ENCODE data around the gene PRTFDC1.

Gene PRTFDC1

GRCh38 chr10:24872049-24872789 is 80.2 kb downstream of the PRTFDC1 start:
- DNase-seq (ENCODE audit: low spot score): peak; percentile 69

GRCh38 chr10:24871011-24871935 is 81.1 kb downstream of the PRTFDC1 start:
- DNase-seq (ENCODE audit: low spot score): peak; percentile 32

GRCh38 chr10:24869354-24870015 is 82.9 kb downstream of the PRTFDC1 start:
- no peak for DNase-seq (ENCODE audit: low spot score)

DNA sequence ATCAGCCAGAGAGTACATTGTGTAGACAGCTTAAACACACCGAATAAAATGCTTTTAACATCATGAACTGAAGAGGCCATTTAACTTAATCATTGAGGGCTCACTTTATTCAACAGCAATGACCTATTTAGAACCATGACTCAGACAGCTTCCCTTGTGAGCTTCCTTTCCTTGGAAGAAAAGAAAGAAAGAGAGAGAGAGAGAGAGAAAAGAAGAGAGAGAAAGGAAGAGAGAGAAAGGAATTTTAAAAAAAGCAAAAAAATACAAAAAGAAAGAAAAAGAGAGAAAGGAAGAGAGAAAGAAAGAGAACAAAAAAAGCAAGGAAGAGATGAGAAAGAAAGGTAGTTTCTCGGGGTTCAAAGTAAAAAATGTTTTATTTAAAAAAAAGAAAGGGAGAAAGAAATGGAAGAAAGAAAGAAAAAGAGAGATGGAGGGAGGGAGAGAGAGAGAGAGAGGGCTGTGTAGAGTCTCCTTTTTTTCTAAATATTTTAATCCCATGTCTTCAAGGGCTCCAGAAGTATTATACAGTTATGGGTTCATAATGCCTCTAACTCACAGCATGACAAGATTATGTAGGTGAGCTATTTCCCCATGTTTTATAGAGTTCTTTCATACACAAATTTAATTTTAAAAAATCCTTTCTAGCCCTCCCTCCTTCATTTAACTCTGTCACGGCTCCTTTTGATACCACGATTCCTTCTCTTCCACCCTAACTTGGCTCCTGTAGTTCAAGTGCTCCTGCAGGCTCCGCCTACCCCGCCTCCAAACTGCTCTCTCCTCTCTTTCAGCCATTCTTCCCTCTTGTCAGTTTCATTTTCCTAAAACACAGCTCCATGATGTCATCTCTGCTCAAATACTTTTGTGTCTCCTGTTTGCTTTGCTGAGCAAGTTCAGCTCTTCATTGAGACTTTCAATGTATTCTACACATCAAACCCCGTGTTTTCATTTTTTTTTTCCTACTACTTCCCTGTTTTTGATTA is 85.5 kb downstream of the PRTFDC1 start:
- peak; percentile 12 for DNase-seq (ENCODE audit: low spot score)

GRCh38 chr10:24865783-24866182 is 86.6 kb downstream of the PRTFDC1 start:
- no peak for DNase-seq (ENCODE audit: low spot score)

- no peak for DNase-seq (ENCODE audit: low spot score)
These were observed 89.8 kb downstream of the PRTFDC1 start for GRCh38 chr10:24862589-24862988.

- no peak for DNase-seq (ENCODE audit: low spot score)
These were observed 93.8 kb downstream of the PRTFDC1 start for GRCh38 chr10:24858288-24859270.

GRCh38 chr10:24857031-24857725 is 95.2 kb downstream of the PRTFDC1 start:
- DNase-seq (ENCODE audit: low spot score): no peak

DNA sequence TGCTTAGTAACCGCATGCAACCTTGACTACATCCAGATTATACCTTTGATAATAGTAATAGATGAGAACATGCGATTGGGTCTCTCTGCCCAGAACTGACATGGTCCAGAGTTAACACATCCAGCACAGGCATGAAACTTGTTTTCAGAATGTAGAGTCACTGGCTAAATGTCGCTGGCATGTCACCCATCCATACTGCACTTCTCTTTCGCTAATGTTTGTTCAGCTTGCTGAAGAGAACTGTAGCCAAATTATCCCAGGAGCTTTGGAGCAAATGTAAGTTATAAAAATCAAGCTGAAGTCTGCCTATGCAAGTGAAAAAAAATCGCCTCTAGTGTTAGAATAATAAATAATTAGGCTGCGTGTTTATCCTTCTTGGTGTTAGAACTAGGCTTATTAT is 98.2 kb downstream of the PRTFDC1 start:
- no peak for DNase-seq (ENCODE audit: low spot score)

- DNase-seq (ENCODE audit: low spot score): no peak
These were observed 98.7 kb downstream of the PRTFDC1 start for GRCh38 chr10:24853661-24854060.

GRCh38 chr10:24851629-24852028 is 100.8 kb downstream of the PRTFDC1 start:
- no peak for DNase-seq (ENCODE audit: low spot score)

DNA sequence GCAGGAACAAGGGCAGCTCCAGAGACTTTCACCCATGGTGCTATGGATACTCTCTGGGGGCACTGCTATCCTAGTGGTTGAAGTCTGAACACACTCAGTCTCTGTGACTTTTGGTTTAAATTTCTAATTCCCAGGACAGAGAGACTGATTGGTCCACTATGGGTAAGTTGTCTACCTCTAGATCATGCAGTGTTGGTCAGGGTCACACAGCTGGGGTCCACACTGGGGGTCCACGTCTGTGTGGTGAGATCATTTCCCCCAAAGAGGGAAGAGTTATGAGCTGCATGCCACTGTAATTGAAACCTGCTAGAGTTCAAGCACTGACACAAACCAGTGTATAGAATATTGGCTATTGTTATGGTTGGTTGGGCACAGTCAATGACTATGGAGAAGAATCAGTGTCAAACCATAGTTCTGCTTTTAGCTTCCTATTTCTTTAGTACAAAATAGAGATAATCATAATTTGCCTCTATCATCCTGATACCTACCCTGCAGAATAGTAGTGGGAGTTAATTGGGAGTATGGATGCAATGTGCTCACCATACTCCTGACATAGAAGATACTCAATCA is 101.6 kb downstream of the PRTFDC1 start:
- no peak for DNase-seq (ENCODE audit: low spot score)

DNA sequence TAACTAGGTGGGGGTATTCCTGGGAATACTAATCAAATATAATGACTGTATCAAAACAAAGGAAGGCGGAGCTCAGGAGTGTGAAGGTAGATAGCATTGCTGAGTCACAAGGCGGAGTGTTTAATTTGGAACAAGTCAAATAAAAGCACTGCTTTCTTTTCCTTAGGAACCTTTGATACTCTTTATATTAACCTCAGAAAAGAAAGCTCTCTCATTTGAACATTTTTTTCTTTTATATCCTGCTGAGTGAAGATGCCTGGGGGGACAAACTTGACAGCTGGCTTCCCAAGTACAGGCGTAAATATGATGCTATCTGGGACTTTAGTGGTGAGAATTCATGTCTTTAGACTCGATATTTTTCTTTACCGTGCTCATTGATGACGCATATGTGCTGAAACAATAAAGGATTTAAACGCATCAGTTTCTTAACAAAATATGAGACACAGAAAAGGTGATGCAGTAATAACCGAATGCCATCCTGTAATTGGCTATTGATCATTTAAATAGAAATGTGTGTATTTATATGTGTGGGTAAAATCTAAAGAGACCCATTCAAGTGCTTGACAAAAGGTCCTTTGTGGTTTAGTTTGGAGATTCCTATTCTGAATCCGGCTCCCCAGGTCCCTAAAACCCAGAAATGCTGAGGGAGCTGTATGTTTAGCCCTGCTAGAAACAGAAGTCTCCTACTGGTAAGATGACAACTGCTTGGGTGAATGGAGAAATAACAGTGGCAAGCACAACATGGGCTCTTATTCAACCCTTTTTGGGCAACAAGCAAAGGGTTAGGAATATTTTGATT is 102.7 kb downstream of the PRTFDC1 start:
- no peak for DNase-seq (ENCODE audit: low spot score)

DNA sequence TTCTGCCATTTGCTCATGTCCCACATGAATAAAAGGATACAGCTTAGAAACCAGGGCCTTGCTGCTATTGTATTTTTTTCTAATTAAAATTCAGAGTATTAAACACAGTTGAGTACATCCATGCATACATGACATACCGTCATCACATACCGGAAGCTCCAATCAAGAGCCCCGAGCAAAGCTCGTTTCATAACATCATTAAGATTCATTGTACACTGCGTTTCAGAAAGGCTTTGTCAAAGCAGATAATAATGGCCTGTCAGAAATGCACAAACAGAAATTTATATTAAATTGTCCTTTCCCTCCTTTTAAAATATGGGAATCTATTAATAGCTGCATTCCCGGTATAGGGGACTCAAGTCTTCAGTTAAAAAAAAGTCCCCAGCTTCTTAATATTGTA is 103.4 kb downstream of the PRTFDC1 start:
- DNase-seq (ENCODE audit: low spot score): no peak

DNA sequence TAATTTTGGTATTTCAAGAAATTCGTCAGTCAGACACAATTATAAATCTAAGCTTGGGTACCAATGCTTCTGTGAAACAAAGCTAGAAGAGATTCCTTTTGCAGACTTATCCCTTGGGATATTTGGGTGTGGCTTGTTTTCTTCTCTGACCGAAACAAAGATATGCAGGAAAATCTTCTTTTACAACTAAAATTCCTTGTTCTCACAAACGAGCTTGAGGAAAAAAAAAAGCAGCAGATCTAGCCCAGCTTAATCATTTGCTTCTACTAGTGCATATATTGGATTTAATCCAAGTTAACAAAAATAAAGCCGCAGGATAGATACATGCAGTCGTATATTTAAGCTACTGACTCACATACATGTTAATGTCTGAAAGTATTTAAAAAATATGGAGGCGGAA is 104.2 kb downstream of the PRTFDC1 start:
- no peak for DNase-seq (ENCODE audit: low spot score)

GRCh38 chr10:24847112-24848070 is 105.0 kb downstream of the PRTFDC1 start:
- DNase-seq (ENCODE audit: low spot score): no peak

GRCh38 chr10:24844742-24845141 is 107.7 kb downstream of the PRTFDC1 start:
- no peak for DNase-seq (ENCODE audit: low spot score)

Measured in cerebellar cortex (tissue), 1 donor.